KG1 (cell line): ENCODE data around the gene MEGF9.

Experiments
- DNase-seq: peaks from one replicate; lab custom pipeline; 2025; lab: John Stamatoyannopoulos, UW

Gene MEGF9

GRCh38 chr9:120730654-120731514, 16.6 kb upstream of the MEGF9 start:
- no peak for DNase-seq

DNA sequence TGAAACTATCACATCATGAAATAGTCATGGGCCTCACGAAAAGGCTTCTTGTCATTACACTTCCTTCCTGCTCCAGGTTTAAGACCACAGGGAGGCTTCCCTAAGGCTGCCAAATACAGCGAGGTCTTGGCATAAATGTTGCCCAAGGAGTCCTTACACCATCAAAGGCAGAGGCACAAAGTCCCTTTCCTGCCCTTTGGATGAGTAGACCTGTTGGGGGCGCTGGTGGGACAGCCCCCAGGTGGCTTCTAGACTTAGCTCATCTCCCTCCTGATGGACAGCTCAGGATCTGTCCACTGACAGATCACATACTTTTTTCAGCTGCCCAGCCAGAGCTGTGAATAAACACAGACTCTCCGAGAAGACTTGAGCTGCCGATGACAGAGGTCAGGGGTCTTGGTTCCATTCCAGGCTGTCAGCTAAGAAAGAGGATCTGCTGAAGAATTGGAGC, 15.5 kb upstream of the MEGF9 start:
- no peak for DNase-seq

DNA sequence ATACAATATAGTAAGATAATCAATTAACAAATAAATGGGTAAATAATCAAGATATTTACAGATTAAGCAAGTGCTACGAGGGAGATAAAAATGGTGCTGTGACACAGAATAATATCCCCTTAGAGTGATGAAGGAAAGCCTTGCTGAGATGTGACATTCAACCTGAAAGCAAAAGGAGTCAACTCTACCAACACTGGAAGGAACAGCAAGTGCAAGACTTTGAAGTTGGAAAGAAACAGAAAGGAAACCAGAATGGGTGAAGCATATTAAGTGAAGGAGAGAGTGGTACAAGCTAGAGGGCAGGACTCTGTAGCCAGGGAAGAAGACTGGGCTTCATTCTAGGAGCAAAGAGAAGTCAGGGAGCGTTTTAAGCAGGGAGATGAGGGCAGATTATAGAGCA, 12.2 kb upstream of the MEGF9 start:
- no peak for DNase-seq

GRCh38 chr9:120725907-120726306, 11.6 kb upstream of the MEGF9 start:
- no peak for DNase-seq

DNA sequence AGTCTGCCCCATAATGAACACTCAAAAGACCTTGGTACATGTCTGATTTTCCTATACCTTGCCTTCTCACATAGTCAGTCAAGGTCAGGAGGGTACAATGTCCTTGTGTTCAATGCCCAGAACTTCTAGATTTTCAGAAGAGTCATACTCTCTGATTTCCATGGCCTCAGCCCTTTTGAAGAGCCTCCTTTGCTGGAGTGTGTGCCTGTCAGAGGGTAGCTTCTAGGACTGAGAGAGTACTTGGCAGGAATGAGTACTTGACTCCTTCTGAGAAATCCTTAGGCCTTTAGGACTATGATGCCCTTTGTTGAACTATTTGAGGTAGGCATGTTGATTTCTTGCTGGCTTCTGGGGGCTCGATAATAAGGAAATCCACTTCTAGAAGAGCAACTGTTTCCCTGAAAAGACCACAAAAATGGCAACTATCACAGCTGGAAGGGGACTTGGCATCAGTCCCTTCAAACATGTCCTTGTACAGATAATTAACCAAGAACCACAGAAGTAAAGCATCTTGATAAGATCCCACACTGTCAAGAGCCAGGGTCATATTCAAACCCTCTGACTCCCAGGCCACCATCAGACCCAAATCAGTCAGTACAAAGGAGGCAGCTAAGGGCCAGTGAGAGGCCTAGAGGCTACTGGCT, 10.6 kb upstream of the MEGF9 start:
- no peak for DNase-seq

GRCh38 chr9:120723565-120723964, 9.3 kb upstream of the MEGF9 start:
- DNase-seq: no peak

DNA sequence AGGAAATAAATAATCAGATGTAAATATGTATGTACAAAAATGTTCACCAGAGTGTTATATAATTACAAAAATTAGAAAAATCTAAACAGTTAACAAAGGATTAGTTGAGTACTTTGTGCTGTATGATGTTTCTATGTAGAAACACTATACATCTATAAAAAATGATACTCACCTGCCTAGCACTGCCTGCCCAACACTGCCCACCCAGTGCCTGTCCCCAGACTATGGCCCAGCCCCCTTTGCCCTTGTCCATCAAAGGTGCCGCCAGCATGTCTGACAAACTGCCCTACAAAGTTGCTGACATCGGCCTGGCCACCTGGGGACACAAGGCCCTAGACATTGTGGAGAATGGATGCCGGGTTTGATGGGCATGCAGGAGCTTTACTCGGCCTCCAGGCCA, 6.1 kb upstream of the MEGF9 start:
- no peak for DNase-seq

GRCh38 chr9:120718316-120718715, 4.0 kb upstream of the MEGF9 start:
- no peak for DNase-seq

DNA sequence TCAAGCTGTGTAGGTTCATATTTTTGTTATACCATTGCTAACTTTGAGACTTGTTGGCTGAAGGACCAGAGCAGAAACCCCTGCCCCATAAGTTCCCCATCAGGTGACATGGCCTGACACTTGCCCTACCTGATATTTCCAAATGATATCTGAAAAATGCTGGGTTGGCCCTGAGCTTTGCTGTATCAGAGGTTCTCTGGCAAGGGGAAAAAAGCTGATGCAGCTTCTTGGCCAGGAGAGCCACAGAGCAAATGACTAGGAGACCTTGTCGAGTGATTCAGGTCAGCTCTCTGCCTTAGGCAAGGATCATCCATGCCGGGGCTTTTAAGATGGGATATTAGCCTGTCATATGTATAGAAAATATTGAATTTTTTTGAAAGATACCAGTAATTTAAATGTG, 2.9 kb upstream of the MEGF9 start:
- no peak for DNase-seq

DNA sequence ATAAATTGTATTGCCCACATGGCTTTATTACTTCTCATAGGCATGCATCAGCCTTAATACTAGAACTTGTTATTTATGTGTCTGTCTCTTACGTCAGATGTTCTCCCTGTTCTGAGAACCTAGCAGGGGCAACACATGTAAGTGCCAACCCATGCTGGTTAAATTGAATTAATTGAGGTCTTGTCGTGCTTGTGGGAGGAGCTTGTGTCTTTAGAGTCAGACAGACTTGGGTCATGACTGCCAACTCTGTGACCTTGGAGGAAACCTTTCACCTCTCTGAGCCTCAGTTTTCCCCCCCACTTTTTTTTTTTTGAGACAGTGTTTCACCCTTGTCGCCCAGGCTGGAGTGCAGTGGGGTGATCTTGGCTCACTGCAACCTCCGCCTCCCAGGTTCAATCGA, 2.2 kb upstream of the MEGF9 start:
- DNase-seq: no peak

DNA sequence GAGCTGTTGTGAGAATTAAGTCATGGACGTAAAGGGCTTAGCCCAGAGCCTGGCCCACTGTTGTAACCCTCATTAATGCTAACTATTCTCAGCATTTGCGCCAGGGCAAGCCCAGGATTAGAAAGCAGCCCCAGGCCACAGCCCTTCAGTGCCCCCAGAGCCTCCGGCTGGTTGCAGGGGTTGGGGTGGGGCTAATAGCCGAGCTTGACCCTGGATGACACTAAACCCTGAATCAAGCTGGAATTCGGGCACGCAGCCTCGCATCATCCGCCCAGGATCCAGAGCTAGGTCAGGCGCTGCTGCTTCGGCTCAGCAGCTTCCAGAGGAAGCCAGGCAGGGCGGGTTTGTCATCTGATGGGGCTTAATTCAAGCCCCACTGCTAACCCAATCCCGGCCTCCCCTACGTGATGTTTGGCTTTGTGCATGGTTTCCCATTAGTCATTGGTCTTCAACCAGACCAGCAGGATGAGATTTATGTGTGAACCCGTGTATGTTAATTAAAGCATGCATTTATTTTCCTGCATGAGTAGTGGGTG, 1.2 kb upstream of the MEGF9 start:
- DNase-seq: no peak

GRCh38 chr9:120714846-120715388, 647 bp upstream of the MEGF9 start:
- no peak for DNase-seq

DNA sequence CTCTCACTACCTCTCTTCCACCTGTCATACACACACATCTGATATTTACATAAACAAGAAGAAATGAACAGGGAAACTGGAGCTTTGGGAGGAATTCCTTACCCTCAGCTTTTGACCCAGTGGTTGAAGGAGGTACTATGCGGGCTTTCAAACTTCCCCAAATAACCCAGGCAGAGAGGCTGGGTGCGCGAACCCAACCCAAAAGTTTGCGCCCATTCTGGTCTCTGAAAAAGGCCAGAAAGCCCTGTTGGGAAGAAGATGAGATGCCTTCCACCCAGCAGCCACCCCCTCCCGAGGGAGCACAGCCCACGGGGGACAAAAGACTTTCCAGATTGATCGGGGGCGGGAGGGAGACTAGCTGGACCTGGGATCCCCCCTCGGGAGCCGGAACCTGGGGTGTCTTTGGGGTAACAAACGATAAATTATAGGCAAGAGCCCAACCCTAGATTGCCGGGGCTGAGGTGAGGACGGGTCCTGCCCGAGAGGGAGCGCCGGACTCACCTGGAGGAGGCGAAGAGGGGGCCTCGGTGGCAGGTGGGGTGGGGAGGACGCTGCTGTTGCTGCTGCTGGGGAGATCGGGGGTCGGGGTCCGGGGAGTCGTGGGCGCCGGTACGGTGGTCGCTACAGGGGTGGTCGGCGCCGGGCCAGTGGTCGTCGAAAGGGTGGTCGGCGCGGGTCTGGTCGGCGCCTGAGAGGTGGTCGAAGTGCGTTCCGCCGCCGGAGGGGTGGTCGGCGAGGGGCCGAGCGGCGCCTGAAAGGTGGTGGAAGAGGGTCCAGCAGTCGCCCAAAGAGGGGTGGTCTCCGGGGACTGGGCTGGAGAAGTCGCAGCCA, 798 bp downstream of the MEGF9 start:
- no peak for DNase-seq

DNA sequence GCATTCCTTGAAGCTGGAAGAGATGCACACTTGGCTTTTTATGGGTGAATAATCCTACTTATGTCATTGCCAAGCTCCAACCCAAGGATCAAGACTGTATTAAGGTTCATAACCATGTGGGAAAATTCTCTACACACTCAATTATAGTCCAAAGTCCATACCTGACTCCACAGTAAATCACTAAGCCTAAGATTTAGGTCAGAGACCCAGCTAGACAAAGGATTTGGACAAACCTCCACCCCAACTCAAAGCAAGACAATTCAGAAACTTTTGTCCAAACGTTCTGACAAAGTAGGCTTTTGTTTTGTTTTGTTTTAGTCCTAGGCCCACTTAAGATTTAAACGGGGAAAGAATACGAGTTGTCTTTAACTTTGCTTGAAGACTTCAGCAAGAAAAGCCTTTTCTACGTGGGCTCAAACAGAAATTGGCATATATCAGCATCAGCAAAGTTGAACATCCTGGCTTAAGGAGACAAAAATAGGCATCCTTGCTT, 1.7 kb downstream of the MEGF9 start:
- no peak for DNase-seq

- DNase-seq: no peak
These were observed 2.3 kb downstream of the MEGF9 start for GRCh38 chr9:120711841-120712538.

DNA sequence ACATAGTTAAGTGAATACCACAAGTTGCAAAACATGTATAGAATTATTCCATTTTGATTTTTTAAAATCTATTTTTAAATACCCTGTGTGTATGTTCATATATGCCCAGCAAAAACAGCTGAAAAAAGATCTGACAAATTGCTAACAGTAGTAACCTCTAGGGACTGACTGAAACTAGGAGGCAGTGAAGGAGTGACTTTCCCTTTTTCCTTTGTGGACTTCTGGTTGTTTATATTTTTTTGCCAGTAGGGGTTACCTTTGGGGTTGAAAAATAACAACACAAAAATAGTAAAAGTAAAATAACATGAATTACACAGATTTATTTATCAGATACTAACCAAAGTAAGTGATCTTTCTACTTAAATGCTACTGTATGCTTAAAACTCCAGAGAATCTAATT, 2.9 kb downstream of the MEGF9 start:
- no peak for DNase-seq

- no peak for DNase-seq
These were observed 3.9 kb downstream of the MEGF9 start for GRCh38 chr9:120710110-120710981.

GRCh38 chr9:120708526-120709224, 5.6 kb downstream of the MEGF9 start:
- no peak for DNase-seq

DNA sequence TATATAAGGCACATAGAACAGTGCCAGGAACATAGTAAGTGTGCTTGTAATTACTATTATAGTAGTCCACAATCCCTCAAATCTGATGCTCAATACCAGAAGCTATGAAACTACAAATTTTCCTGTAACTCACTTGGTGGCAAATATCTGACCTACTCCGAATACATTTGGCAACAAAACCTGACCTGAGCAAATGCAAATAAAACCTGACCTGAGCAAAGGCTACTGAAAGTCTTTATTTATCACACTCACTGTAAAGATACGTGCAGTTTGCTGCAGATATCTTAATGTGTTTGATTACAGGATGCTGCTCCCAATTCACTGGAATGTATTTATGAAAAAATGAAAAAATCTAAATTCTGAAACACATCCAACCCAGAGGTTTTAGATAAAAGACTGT, 7.1 kb downstream of the MEGF9 start:
- DNase-seq: no peak

DNA sequence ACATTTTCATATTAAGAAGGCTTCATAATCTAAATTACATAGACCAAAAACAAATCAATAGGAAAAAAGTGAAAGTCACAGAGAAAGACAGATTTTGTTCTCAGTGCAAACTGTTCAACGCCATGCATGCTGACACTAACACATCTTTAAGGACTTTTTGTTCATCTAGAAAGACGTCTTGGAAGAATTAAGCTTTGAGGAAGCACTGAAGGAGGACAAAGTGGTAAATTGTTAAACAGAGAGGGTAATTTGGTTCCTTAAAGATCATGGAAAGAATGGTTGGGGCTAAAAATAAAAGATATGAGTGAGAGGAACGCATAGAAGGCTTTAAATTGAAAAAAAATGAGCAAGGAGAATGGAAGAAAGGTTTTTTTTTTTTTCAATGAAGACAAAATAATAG, 9.1 kb downstream of the MEGF9 start:
- DNase-seq: no peak
